Naive thymus-derived CD4-positive, alpha-beta T cell (primary cell): ENCODE data around the gene TF. TPM values are rescaled to one million over a fixed set of nuclear protein-coding genes. Genes with fewer than 3 reads are reported as not detected.

Experiments used
- ATAC-seq: fragments of 150-1000 bp; cut with Tn5 transposase; 2 replicates; pipeline ENCODE4 v1.10.0; 2021; ENCODE audit warnings: mild to moderate bottlenecking, moderate library complexity
- CTCF ChIA-PET: fragments of 350-600 bp; sonication (Branson Sonifier 250); formaldehyde crosslinking; loops from one replicate; lab custom pipeline; 2021; ENCODE audit warnings: antibody characterized with exemption; lab: Charles Lee
- POLR2A ChIA-PET: fragments of 350-600 bp; sonication (Branson Sonifier 250); formaldehyde crosslinking; loops from one replicate; lab custom pipeline; 2021; ENCODE audit warnings: antibody characterized with exemption, inconsistent platforms; lab: Charles Lee
- DNase-seq, 9 donors: peaks; one replicate each; pipeline versions ENCODE4 v3.0.0 to v3.0.0-alpha.2; 2020 to 2022; ENCODE audit warnings: mixed read lengths in 1 of 9
- H3K27ac ChIP-seq: one replicate; pipeline ENCODE4 v1.7.0; 2013; ENCODE audit warnings: mild to moderate bottlenecking, low read depth, low read length, moderate library complexity
- H3K27me3 ChIP-seq, 2 donors: one replicate each; pipeline ENCODE4 v1.7.0; 2013; ENCODE audit warnings: low read length in 2 of 2, mild to moderate bottlenecking in 2 of 2, moderate library complexity in 2 of 2; ENCODE audit not compliant: control insufficient read depth in 2 of 2, insufficient read depth in 2 of 2
- H3K36me3 ChIP-seq, 3 experiments: 1 replicate in 2 of 3; 2 replicates in 1 of 3; pipeline ENCODE4 v1.7.0; 2013; ENCODE audit warnings: low read length in 3 of 3, mild to moderate bottlenecking in 3 of 3, moderate library complexity in 1 of 3; ENCODE audit not compliant: insufficient read depth in 3 of 3, control insufficient read depth in 2 of 3
- H3K4me1 ChIP-seq, 2 donors: one replicate each; pipeline ENCODE4 v1.7.0; 2013; ENCODE audit warnings: low read length in 2 of 2, mild to moderate bottlenecking in 2 of 2, moderate library complexity in 1 of 2; ENCODE audit not compliant: control insufficient read depth in 2 of 2, insufficient read depth in 2 of 2
- H3K4me3 ChIP-seq: 2 replicates; pipeline ENCODE4 v1.7.0; 2013; ENCODE audit warnings: mild to moderate bottlenecking, low read length
- H3K9me3 ChIP-seq, 3 experiments: 1 replicate in 2 of 3; 2 replicates in 1 of 3; pipeline ENCODE4 v1.7.0; 2013; ENCODE audit warnings: low read length in 3 of 3; ENCODE audit not compliant: control insufficient read depth in 2 of 3
- H3K27ac Mint-ChIP-seq, 9 donors: one replicate each; pipeline ENCODE4 v1.8.0; 2020 to 2022; ENCODE audit warnings: mixed read lengths in 9 of 9, mild to moderate bottlenecking in 8 of 9, moderate library complexity in 5 of 9, inconsistent platforms in 2 of 9
- H3K27me3 Mint-ChIP-seq, 5 donors: one replicate each; pipeline ENCODE4 v1.8.0; 2021 to 2022; ENCODE audit warnings: mixed read lengths in 5 of 5, mild to moderate bottlenecking in 1 of 5
- H3K36me3 Mint-ChIP-seq, 5 donors: one replicate each; pipeline ENCODE4 v1.8.0; 2020 to 2022; ENCODE audit warnings: mixed read lengths in 5 of 5, mild to moderate bottlenecking in 3 of 5, inconsistent platforms in 1 of 5
- H3K4me1 Mint-ChIP-seq, 7 donors: one replicate each; pipeline ENCODE4 v1.8.0; 2020 to 2022; ENCODE audit warnings: mixed read lengths in 7 of 7, mild to moderate bottlenecking in 3 of 7, inconsistent platforms in 1 of 7
- H3K4me3 Mint-ChIP-seq, 10 donors: one replicate each; pipeline ENCODE4 v1.8.0; 2020 to 2022; ENCODE audit warnings: mild to moderate bottlenecking in 10 of 10, mixed read lengths in 10 of 10, moderate library complexity in 6 of 10, inconsistent platforms in 2 of 10
- H3K9me3 Mint-ChIP-seq, 11 donors: one replicate each; pipeline ENCODE4 v1.8.0; 2020 to 2022; ENCODE audit warnings: mixed read lengths in 11 of 11, mild to moderate bottlenecking in 4 of 11, inconsistent platforms in 1 of 11, moderate library complexity in 1 of 11
- intact Hi-C, 2 donors: fragments of 100-400 bp; cut with micrococcal nuclease; formaldehyde crosslinking; loops; one replicate each; pipeline ENCODE4 v1.15.1; 2023
- polyA plus RNA-seq, 2 donors: library from polyadenylated mRNA; unstranded; fragments of 300-500 nt; fragmentation: Illumina TruSeq; gene quantifications; one replicate each; pipeline ENCODE4 v1.2.3, GENCODE V29; 2021
- total RNA-seq, 6 experiments: library from RNA in 5 of 6; stranded (reverse) in 5 of 6; gene quantifications; 1 replicate in 5 of 6; 2 replicates in 1 of 6; pipeline ENCODE4 v1.2.3 and lab custom pipeline; 2021 to 2026

Gene TF
- total and polyA plus RNA-seq, 7 experiments from 2014 or later: 0.11 to 0.54 (median 0.35) TPM; not detected in 2

- ChIA-PET POLR2A (no interaction called here), CTCF (no interaction called here)
- Histone ChIP-seq H3K9me3 (no peaks in the 10 kb centered on the region), H3K27me3 (no peaks in the 10 kb centered on the region), H3K4me1 (no peaks in the 10 kb centered on the region), H3K36me3 (no peaks in the 10 kb centered on the region), H3K4me3 (no peak overlapping the region), H3K27ac (no peak overlapping the region)
- Mint-ChIP-seq H3K4me3 (no peak overlapping the region), H3K9me3 (peaks cover 0 to 2% (median 0%) of the 10 kb centered on the region in 11 donors), H3K36me3 (no peaks in the 10 kb centered on the region), H3K27me3 (peaks cover 0 to 3% (median 0%) of the 10 kb centered on the region in 5 donors), H3K4me1 (no peaks in the 10 kb centered on the region), H3K27ac (no peak overlapping the region)
- intact Hi-C loops: no loop called here
- ATAC-seq: no peak
- no peak for DNase-seq
Measured at GRCh38 chr3:133835961-133836360, 89.8 kb downstream of the TF start.

- ATAC-seq: no peak
- ChIA-PET POLR2A (no interaction called here), CTCF (no interaction called here)
- Histone ChIP-seq H3K4me1 (no peaks in the 10 kb centered on the region), H3K27ac (no peak overlapping the region), H3K27me3 (no peaks in the 10 kb centered on the region), H3K4me3 (no peak overlapping the region), H3K36me3 (no peaks in the 10 kb centered on the region), H3K9me3 (no peaks in the 10 kb centered on the region)
- H3K9me3 Mint-ChIP-seq: peaks cover 0 to 2% (median 0%) of the 10 kb centered on the region in 11 donors
- no peaks in the 10 kb centered on the region for H3K36me3 Mint-ChIP-seq
- H3K27ac Mint-ChIP-seq: no peak overlapping the region
- H3K4me3 Mint-ChIP-seq: no peak overlapping the region
- H3K27me3 Mint-ChIP-seq: peaks cover 0 to 3% (median 0%) of the 10 kb centered on the region in 5 donors
- intact Hi-C loops: no loop called here
- peak in 1 of 9 donors; percentile 15 for DNase-seq
- no peaks in the 10 kb centered on the region for H3K4me1 Mint-ChIP-seq
Measured at GRCh38 chr3:133836497-133837158, 90.4 kb downstream of the TF start.

- Histone ChIP-seq H3K36me3 (no peaks in the 10 kb centered on the region), H3K9me3 (no peaks in the 10 kb centered on the region), H3K4me1 (no peaks in the 10 kb centered on the region), H3K4me3 (no peak overlapping the region), H3K27me3 (no peaks in the 10 kb centered on the region), H3K27ac (no peak overlapping the region)
- Mint-ChIP-seq H3K4me3 (no peak overlapping the region), H3K27me3 (peaks cover 0 to 3% (median 0%) of the 10 kb centered on the region in 5 donors), H3K27ac (no peak overlapping the region), H3K9me3 (peaks cover 0 to 2% (median 0%) of the 10 kb centered on the region in 11 donors), H3K4me1 (no peaks in the 10 kb centered on the region), H3K36me3 (no peaks in the 10 kb centered on the region)
- ChIA-PET POLR2A (no interaction called here), CTCF (no interaction called here)
- peak in 1 of 9 donors; percentile 9 for DNase-seq
- intact Hi-C loops: no loop called here
- no peak for ATAC-seq
Measured at GRCh38 chr3:133837487-133838295, 91.5 kb downstream of the TF start.

- Histone ChIP-seq H3K4me3 (no peak overlapping the region), H3K27ac (no peak overlapping the region), H3K36me3 (no peaks in the 10 kb centered on the region), H3K4me1 (no peaks in the 10 kb centered on the region), H3K27me3 (no peaks in the 10 kb centered on the region), H3K9me3 (no peaks in the 10 kb centered on the region)
- H3K4me3 Mint-ChIP-seq: no peak overlapping the region
- ChIA-PET CTCF (no interaction called here), POLR2A (no interaction called here)
- DNase-seq (peak in 1 of 9 donors; percentile 9), ATAC-seq (no peak)
- H3K9me3 Mint-ChIP-seq: peaks cover 0 to 2% (median 0%) of the 10 kb centered on the region in 11 donors
- intact Hi-C loops: no loop called here
- H3K27me3 Mint-ChIP-seq: peaks cover 0 to 3% (median 0%) of the 10 kb centered on the region in 5 donors
- H3K27ac Mint-ChIP-seq: no peak overlapping the region
- no peaks in the 10 kb centered on the region for H3K36me3 Mint-ChIP-seq
- no peaks in the 10 kb centered on the region for H3K4me1 Mint-ChIP-seq
Measured at GRCh38 chr3:133838296-133838789, 92.2 kb downstream of the TF start.

GRCh38 chr3:133838916-133839800 is 93.0 kb downstream of the TF start:
- peak overlapping the region in 1 of 9 donors; percentile 55 for H3K27ac Mint-ChIP-seq
- no peak overlapping the region for H3K4me3 ChIP-seq
- ChIA-PET CTCF (no interaction called here), POLR2A (no interaction called here)
- H3K36me3 Mint-ChIP-seq: no peaks in the 10 kb centered on the region
- peaks cover 0 to 2% (median 0%) of the 10 kb centered on the region in 11 donors for H3K9me3 Mint-ChIP-seq
- H3K9me3 ChIP-seq: no peaks in the 10 kb centered on the region
- H3K4me1 ChIP-seq: no peaks in the 10 kb centered on the region
- no peaks in the 10 kb centered on the region for H3K4me1 Mint-ChIP-seq
- ATAC-seq (no peak), DNase-seq (peak in 1 of 9 donors; percentile 11)
- no peaks in the 10 kb centered on the region for H3K36me3 ChIP-seq
- intact Hi-C loops: no loop called here
- peaks cover 0 to 3% (median 0%) of the 10 kb centered on the region in 5 donors for H3K27me3 Mint-ChIP-seq
- no peaks in the 10 kb centered on the region for H3K27me3 ChIP-seq
- H3K27ac ChIP-seq: no peak overlapping the region
- no peak overlapping the region for H3K4me3 Mint-ChIP-seq

GRCh38 chr3:133840055-133840737 is 94.0 kb downstream of the TF start:
- Mint-ChIP-seq H3K36me3 (no peaks in the 10 kb centered on the region), H3K4me1 (no peaks in the 10 kb centered on the region)
- no peak for ATAC-seq

More at GRCh38 chr3:133840055-133840737, 94.0 kb downstream of the TF start:
- intact Hi-C loops: no loop called here
- ChIA-PET CTCF (no interaction called here), POLR2A (no interaction called here)
- Histone ChIP-seq H3K36me3 (no peaks in the 10 kb centered on the region), H3K27ac (no peak overlapping the region), H3K4me3 (no peak overlapping the region), H3K9me3 (no peaks in the 10 kb centered on the region), H3K27me3 (no peaks in the 10 kb centered on the region), H3K4me1 (no peaks in the 10 kb centered on the region)
- peaks cover 0 to under 1% (median 0%) of the 10 kb centered on the region in 11 donors for H3K9me3 Mint-ChIP-seq
- H3K27me3 Mint-ChIP-seq: peaks cover 0 to 5% (median 0%) of the 10 kb centered on the region in 5 donors
- H3K4me3 Mint-ChIP-seq: no peak overlapping the region
- H3K27ac Mint-ChIP-seq: no peak overlapping the region
- DNase-seq: no peak
